Measurements from ENCODE around the gene CSMD2. TPM values are rescaled to one million over a fixed set of nuclear protein-coding genes. Genes with fewer than 3 reads are reported as not detected.
"Not testable (repeated sequence)": the region's sequence is repeated elsewhere in the genome, so short reads cannot be mapped to it uniquely, and the experiment has no call there.

CSMD2 gene
- polyA plus RNA-seq, 10 donors: 0.52 to 2.2 (median 0.84) TPM

- DNase-seq: no peak
These were observed 110.1 kb downstream of the CSMD2 start for GRCh38 chr1:34054920-34055319.

- no peak for DNase-seq
These were observed 111.4 kb downstream of the CSMD2 start for GRCh38 chr1:34053660-34054059.

DNA sequence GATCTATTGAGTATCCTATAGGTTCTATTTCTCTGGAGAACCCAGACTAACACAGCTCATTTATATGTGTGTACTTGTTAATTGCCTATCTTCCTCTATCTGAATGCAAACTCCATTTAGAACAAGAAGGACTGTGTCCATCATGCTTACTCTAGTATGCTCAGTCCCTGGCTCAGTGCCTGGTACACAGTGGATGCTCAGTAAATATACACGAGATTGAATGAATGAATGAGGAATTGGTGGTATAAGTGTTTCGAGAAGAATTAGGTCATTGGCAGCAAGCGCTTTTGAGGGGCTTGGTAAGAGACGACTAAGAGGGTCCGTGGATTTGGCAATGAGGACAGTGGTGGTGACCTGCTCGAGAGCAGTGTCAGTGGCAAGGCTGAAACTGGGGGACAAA is 112.5 kb downstream of the CSMD2 start:
- no peak for DNase-seq

- DNase-seq: no peak
These were observed 114.1 kb downstream of the CSMD2 start for GRCh38 chr1:34050709-34051485.

- no peak for DNase-seq
These were observed 115.0 kb downstream of the CSMD2 start for GRCh38 chr1:34049994-34050393.

DNA sequence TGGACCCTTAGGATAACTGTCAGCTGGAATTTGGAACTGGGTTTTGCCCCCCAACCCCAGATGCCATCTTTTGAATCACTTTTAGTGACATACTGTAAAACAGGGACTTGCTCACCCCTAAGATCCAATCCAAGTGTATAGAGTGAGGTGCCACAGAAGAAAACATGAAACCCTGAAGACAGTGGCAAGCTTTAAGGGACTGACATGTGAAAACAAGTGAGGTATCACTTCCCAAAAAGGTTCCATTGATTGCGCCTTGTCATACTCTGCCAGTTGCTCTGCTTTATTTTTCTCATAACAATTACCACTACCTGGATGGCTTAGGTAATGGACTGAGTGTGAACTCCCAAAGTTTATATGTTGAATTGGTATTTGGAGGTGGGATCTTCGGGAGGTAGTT is 115.6 kb downstream of the CSMD2 start:
- DNase-seq: no peak

GRCh38 chr1:34037856-34038255 is 127.2 kb downstream of the CSMD2 start:
- DNase-seq: no peak

- DNase-seq: no peak
These were observed 127.9 kb downstream of the CSMD2 start for GRCh38 chr1:34037109-34037508.

DNA sequence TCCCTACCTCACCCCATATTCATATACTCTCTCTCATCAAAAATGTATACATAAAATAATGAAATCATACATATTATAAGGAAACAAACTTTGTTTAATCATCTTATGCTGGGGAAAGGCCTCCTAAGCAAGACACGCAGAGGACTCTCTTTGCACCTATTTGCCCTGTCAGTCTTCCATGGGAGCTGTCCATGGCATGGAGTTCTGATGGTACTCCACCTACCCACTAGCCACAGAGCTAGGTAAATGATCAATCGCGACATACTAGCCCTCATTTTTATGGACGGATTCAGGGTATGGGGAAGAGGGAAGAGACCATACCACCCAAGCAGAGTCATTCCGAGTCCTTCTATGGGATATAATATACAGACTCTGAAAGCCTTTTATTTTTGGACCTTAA is 131.0 kb downstream of the CSMD2 start:
- no peak for DNase-seq

GRCh38 chr1:34029954-34030353 is 135.1 kb downstream of the CSMD2 start:
- no peak for DNase-seq

DNA sequence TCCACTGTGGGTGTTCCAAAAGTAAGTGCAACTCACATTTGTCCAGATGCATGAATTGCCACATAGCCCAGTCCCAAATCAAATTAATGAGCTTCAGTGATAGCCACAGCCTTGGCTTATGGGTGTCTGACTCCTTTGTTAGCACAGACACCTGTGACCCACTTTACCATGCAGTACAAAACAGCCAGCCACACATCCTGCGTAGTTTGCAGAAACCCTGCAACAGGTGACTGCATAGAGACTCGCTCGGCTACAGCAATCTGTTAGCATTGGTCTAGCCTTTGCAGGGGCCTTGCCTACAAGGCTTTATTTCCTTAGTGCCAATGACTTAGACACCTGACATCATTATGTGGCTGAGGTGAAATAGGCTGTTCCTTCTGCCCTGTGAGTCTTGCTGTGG is 135.5 kb downstream of the CSMD2 start:
- no peak for DNase-seq

DNA sequence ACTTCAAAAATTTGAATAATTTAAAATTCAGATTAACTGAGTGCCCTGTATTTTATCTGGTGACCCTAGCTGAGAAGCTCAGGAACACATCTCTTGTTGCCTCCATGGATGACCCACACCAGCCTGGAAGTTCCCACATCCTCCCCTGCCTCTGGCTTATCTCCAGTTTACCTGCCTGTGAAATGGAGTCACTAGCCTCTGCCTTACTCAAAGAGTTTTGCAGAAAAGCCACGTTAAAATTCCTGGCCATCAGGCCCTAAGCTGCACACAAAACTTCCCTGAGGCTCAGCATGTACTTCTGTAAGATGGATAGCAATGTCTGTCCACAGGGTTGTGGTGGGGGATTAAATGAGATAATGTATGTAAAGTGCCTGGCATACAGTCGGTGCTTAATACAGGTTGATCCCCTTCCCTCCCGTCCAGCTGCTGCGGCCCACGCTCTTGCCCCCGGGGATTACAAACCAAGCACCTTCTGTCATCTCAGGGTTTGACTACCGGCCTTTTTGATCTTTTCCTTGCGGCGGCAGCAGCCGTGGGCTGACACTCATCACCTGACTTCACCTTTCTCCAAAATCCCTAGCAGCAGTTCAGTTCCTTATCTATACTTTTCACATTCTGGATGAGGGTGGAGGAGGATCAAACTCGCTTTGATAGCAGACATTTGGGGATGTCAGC is 136.5 kb downstream of the CSMD2 start:
- no peak for DNase-seq

DNA sequence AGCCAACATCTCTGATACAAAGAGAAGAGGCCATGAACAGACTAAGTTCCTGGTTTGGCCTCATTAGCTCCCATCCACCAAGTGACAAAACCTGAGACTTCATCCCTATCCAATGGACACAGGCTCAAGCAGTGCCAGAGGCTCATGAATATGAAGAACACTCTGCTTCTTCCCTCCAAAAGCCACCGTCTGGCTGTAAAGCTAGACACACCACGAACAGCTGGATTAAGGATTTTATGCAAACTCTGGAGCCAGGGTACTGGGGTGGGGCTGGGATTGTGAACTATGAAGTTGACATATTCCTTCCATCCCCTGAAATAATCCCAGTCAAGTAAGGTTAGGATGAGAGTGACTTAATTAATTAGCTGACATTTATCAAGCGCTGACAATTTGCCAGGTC is 139.4 kb downstream of the CSMD2 start:
- no peak for DNase-seq

DNA sequence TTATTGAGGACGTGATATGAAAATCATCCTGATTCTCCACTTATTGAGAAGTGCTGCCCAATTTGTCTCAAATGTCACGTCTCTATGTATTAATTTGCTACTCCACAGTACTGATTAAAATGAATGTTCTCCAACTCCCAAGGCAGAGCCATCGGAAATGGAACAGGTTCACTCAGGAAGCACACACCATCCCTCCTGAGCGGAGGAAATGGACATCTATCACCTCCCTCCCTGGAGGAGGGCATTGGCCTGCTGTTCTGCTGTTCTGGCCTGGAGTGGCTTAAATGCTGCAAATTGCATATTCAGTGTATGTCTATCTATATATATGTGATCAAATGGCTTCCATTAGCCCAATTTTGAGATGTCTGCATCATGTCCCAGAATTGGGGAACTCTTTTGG is 140.5 kb downstream of the CSMD2 start:
- DNase-seq: no peak

- DNase-seq: no peak
These were observed 145.1 kb downstream of the CSMD2 start for GRCh38 chr1:34019741-34020552.

GRCh38 chr1:34018285-34018684 is 146.7 kb downstream of the CSMD2 start:
- no peak for DNase-seq

DNA sequence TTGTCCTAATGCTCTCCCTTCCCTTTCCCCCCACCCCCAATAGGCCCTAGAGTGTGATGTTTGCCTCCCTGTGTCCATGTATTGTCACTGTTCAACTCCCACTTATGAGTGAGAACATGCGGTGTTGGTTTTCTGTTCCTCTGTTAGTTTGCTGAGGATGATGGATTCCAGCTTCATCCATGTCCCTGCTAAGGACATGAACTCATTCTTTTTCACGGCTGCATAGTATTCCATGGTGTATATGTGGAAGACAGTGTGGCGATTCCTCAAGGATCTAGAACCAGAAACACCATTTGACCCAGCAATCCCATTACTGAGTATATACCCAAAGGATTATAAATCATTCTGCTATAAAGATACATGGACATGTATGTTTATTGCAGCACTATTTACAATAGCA is 148.7 kb downstream of the CSMD2 start:
- DNase-seq: not testable (repeated sequence)

DNA sequence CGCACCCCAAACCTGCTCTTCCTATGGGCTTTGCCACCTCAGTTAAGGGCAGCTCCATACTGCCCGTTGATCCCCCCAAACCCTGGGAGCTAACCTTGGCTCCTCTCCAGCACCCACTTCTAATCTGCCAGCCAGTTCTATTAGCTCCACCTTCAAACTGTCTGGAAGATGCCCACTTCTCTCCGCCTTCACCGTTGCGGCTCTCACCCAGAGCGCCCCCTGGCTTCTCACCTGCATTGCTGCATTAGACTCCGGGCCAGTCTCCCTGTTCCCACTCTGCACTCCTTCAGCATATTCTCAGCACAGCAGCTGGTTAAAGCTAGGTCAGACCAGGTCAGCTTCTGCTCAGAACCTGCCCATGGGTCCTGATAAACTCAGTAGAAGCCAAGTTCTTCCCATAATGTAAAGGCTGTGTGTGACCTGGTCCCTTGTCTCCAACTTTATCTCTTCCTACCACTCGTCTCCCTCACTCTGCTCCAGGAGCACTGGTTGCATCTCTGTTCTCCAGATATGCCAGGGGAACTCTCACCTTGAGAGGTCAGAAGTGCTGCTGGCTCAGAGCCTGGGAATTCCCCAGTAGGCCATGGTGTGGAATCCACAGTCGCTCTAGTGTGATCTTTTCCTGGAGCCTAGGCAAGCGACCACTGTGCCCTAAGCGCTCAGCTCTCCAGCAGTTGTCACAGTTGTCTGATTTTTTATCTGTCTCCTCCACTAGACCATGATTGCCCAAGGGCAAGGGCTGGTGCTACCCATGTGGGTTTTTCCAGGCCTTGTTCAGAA is 150.9 kb downstream of the CSMD2 start:
- DNase-seq: peak in 2 of 3 donors; percentile 22 to 29

GRCh38 chr1:34013136-34013535 is 151.9 kb downstream of the CSMD2 start:
- DNase-seq: no peak

GRCh38 chr1:34009340-34009985 is 155.6 kb downstream of the CSMD2 start:
- DNase-seq: peak in 1 of 3 donors; percentile 26

- DNase-seq: no peak
These were observed 157.3 kb downstream of the CSMD2 start for GRCh38 chr1:34007760-34008159.

Data from muscle of back (tissue), 11 donors.